RPMI7951 (cell line): ENCODE measurements around the gene DDX54. TPM values are rescaled to one million over a fixed set of nuclear protein-coding genes. Genes with fewer than 3 reads are reported as not detected.

Experiments
- DNase-seq: peaks from one replicate; pipeline ENCODE4 v3.0.0-alpha.2; 2012; ENCODE audit warnings: low read depth
- total RNA-seq: library from RNA; depleted of rRNA; stranded (reverse); fragments of >200 nt; shearing (Covaris generic); gene quantifications from 2 replicates; pipeline ENCODE4 v1.2.3, GENCODE V29; 2014

The DDX54 gene
- total RNA-seq, 1 experiment from 2014 or later = 17.2 TPM

DNA sequence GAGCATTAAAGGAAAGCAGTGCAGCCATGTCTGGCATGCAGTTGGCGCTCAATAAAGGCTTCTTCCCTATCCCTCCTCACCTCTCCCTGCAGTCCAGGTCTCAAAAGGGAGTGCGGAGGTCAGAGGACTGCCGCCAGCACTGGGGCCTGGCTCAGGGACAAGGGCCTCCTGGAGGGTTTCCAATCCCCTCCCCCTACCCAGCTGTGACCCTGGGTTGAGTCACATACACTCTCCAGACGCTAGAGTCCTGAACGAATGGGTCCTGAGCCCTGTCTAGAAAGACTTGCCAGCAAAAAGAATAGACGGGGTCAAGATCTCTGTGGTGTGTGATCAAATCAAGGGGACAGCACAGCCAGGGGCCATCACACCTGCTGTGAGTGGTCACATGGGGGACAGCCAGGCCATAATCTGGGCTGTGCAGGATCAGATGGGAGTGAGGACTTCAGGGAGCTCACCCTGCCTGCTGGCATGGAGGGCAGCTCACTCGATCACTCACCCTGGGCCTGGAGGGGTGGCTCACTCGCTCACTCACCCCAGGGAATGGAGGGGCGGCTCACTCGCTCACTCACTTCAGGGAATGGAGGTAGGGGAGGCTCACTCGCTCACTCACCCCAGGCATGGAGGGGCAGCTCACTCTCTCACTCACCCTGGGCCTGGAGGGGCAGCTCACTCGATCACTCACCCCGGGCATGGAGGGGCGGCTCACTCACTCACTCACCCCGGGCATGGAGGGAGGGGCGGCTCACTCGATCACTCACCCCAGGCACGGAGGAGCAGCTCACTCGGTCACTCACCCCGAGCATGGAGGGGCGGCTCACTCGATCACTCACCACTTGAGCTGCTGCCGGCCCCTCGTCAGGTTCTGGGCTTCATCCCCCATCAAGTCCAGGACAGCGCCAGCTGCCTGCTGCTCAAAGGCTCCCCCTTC is 22.9 kb downstream of the DDX54 start:
- DNase-seq = peak; percentile 56

DNA sequence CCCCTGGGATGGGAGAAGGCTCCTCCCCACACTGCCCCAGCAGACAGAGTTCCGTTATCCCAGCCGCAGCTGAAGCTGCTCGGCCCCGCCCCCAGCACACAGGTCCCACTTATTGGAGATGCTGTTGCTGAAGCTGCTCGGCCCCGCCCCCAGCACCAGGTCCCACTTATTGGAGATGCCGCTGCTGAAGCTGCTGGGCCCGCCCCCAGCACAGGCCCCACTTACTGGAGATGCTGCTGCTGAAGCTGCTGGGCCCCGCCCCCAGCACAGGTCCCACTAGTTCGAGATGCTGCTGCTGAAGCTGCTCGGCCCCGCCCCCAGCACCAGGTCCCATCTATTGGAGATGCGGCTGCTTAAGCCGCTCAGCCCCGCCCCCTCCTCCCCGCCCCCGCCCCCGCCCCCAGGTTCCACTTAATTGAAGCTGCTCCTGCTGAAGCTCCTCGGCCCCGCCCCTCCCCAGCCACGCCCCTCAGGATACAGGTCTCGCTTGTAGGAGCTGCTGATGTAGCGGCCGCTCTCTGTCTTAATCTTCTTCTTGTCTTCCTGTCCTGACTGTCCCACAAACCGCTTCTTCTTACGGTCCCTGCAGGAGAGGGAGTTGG is 23.8 kb downstream of the DDX54 start:
- DNase-seq = no peak

DNA sequence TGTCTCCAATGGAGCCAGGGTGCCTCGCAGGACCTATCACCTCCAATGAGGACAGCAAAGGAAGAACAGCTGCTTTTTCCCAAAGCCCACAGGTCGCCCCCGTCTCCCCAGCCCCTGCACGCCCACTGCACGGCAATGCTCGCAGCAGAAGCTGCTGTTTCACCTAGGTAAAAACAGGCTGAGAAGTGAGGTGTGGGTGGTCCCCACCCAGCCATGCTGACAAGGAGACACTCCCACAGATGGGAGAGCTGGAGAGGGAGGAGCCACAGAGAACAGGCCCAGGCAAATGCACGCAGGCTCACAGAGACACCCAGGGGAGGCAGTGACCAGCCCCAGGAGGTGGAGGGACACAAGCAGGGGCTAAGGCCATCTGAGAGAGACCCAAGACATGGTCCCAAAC is 25.3 kb downstream of the DDX54 start:
- DNase-seq = no peak

DNA sequence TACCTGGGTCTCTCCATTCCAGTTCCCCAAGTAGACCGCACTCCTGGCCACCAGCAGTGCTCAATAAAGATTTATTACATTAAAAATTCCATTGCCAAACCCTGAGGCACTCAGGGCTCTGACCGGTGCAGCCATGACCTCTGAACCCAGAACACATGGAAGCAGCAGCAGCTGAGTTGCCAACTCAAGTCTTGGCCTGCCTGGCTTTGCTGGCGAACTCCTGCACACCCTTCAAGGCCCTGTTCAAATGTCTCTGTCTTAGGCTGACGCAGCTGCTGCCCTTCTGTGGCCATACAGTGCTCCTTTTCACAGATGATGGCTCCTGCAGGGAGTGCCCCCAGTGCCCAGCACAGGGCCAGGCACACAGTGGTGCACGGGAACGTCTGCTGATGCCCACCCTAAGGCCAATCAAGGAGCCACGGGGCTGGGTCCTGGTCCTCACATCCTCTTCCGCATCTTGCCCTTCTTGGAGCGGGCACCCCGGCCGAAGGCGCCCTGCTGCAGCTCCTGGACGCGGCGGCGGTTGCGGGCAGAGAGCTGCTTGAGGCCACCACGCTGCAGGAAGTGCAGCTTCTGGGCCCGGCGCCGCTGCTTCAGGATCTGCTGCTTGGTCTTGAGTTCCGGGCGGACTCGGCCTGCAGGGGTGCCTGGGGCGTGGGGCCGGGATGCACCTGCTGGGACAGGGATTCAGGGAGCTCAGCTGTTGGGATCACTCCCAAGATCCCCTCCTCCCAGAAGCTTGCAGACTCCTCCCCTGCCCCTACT is 26.7 kb downstream of the DDX54 start:
- DNase-seq = no peak

DNA sequence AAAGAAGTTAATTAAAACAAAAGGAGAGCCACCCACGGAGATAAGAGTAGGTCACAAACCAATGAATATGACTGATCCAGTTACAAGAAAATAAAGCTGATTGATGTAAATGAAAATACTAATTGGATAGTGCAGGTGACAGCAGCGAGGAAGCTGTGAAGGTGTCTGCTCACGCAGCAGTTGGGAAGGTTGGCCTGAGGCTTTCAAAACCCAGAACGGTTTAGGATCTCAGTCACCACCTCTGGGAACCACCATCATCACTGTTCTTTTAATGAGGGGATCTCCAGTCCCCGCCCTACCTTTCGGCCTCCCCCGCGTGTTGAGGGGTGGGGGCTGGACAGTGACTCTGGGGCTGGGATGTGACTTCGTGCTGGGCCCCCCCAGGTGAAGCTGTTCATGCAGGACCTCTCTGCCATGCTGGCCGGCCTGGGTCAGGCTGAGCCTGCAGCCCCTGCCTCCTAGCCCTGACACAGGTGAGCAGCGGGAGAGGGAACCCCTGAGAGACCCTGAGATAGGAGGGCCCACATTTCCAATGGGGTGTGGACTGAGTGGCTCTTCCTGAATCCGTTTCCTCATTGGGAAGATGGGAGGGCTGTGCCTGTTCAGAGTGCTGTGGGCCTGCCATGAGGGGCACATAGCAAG is 27.9 kb downstream of the DDX54 start:
- DNase-seq = no peak

DNA sequence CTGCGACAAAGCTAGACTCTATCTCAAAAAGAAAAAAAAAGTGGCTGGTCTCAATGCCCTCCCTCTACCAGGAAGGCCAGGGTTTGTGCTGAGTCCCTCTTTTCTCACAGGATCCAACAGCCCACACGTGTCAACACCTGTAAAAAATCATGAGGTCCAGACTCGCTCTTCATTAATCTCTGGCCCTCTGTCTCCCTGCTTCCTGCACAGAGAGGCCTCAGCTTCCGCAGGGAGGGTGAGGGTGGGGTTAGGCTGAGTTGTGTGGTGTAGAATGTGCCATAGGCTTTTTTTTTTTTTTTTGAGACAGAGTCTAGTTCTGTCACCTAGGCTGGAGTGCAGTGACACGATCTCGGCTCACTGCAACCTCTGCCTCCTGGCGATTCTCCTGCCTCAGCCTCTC is 29.6 kb downstream of the DDX54 start:
- no peak for DNase-seq

DNA sequence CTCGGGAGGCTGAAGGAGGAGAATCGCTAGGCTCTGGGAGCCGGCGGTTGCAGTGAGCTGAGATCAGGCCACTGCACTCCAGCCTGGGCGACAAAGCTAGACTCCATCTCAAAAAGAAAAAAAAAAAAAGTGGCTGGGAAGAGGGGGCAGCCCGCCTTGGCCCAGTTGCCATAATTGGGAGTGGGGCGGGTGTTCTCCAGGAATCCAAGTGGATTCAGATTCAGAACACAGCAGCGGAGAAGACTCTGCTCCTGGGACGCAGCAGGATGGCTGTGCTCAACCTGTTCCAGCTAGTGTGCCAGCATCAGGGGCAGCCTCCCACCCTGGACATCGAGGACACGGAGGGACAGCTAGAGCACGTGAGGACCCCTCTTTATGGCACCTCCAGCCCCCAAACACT is 30.2 kb downstream of the DDX54 start:
- DNase-seq = no peak

DNA sequence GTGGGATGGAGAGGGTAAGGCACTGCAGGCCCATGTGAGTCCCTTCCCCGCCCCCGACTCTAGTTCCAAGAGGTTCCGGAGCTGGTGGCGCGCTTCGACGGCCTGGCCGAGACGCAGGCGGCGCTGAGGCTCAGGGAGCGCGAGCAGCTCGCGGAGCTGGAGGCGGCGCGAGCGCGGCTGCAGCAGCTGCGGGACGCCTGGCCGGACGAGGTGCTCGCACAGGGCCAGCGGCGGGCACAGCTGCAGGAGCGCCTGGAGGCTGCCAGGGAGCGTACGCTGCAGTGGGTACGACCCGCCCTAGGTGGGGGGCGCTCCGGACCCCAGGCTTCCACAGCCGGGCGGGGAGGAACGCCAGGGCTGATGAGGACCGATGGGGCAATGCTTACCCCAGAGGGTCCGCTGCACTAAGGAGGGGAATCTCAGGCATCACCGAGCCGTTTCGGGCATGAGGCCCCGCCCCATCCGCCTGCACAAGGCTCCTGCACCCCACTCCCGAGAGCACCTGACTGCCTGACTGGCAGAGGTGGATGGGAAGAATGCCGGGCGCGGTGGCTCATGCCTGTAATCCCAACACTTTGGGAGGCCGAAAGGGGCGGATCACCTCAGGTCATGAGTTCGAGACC is 30.8 kb downstream of the DDX54 start:
- DNase-seq = peak; percentile 38

DNA sequence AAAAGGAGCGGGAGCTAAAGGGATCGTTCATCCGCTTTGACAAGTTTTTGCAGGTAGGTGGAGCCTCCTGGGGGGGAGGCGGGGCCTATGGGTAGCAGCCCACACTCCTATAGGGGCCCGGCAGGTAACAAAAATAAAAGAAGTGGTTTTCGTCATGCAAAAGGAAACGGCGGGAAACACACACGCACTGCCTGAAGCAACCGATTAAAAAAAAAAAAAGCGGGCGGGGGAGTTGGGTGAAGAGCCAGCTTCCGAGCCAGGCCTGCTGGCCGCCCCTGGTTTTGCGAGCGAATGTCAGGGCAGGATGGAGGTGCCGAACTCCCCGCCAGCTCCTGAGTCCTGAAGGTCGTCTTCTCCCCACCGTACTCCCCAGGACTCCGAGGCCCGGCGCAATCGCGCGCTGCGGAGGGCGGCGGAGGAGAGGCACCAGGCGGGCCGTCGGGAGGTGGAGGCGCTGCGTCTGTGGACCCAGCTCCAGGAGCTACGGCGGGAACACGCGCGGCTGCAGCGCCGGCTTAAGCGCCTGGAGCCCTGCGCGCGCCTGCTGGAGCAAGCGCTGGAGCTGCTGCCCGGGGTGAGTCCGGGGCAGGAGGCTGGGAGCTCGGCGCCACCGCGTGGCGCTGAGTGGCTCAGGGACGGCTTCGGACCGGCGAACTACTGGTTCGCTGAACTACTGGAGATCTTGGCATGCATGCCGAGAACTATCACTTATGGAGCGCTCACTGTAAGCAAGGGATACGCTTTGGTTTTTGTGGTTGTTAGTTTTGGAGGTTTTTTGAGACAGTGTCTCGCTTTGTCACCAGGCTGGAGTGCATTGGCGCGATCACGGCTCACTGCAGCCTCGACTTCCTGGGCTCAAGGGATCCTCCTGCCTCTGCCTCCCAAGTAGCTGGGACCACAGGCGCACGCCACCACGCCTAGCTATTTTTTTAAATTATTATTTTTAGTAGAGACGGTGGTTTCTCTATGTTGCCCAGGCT is 32.2 kb downstream of the DDX54 start:
- DNase-seq = peak; percentile 81

DNA sequence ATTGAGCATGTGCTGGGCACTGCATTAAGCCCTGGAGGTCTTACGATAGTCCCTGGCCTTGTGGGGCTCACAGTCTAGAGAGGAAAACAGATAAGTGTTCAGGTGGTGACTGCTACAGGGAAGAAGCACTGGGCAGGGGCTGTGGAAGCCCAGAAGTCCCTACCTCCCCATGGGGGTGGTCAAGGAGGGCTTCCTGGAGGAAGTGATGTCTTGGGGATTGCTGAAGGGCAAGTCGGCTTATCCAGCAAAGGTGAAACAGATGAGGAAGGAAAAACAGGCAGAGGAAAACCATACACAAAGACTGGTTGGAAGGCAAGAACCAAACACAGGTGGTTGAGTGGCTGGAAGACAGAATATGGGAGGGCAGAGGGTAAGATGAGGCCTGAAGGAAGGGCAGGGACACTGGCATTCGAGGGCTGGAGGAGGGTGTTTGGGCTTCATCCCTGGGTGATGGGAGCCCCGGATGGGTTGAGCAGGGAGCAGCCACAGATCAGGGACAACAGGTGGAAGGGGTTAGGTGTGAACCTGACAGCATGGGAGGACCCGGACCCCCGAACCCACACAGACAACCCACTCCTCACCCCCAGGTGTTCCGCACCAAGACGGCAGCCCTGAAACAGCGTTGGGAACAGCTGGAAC is 33.0 kb downstream of the DDX54 start:
- DNase-seq = no peak

DNA sequence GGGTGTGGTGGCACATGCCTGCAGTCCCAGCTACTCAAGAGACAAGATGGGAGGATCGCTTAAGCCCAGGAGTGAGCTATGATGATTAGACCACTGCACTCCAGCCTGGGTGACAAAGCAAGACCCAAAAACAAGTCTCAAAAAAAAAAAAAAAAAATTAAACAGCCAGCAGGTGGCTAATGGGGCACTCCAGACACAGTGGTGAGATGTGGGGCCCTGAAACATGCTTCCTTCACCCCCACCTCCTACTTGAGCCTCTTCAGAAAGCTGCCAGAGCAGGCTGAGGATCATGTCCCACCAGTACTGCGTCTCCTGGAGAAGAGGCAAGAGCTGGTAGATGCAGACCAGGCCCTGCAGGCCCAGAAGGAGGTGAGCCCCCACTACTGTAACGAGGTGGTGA is 33.6 kb downstream of the DDX54 start:
- DNase-seq = no peak

DNA sequence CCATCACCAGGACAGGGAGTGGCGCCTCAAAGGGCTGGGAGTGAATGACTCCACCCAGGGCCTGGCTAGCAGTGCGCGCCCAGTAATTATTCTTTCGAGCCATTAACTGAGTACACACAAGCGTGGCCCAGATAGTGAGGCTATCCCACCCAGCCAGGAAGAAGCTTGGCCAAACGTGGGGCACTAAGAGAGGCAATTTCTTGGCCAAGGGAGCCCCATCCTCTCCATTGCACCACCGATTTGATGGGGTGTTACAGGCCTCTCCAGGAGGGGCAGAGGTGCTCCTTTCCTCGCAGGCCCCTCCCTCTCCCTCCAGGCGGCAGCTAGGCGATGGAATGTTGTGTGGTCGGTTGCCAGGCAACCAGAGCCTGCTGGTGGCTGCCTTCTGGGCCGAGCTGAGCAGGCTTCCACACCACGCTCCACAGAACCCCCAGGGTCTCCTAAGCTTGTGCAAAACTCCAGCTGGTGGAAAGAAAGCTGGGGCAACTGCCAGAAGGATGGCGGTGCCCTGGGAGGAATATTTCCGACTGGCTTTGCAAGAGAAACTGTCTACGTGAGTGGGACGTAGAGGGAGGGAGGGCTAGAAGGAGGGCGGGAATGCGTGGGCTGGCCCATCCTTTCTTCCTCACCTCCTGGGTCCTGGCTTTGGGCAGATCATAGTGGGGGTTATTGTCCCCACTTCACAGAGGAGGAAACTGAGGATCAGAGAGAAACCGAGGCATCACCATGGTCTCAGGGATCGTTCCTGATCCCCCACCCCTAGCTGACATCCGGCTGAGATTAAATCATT is 35.7 kb downstream of the DDX54 start, which contains the start of gene CFAP73:
Gene CFAP73, plus strand, starts transcription at position 364 of the 790 bp plus-strand sequence. Its CDS starts 134 bp downstream, at position 498.
- DNase-seq = peak; percentile 93

DNA sequence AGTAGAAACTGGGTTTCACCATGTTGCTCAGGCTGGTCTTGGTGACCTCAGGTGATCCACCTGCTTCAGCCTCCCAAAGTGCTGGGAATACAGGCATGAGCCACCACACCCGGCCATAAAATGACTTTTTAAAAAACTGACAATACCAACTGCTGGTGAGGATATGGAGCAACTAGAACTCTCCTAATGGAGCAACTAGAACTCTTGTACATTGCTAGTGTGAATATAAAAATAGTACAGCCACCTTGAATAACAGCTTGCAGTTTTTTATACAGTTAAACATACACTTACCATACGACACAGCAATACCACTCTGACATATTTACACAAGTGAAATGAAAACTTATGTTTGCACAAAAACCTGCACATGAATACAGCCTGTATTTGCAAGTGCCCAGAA is 38.3 kb downstream of the DDX54 start:
- DNase-seq = no peak

DNA sequence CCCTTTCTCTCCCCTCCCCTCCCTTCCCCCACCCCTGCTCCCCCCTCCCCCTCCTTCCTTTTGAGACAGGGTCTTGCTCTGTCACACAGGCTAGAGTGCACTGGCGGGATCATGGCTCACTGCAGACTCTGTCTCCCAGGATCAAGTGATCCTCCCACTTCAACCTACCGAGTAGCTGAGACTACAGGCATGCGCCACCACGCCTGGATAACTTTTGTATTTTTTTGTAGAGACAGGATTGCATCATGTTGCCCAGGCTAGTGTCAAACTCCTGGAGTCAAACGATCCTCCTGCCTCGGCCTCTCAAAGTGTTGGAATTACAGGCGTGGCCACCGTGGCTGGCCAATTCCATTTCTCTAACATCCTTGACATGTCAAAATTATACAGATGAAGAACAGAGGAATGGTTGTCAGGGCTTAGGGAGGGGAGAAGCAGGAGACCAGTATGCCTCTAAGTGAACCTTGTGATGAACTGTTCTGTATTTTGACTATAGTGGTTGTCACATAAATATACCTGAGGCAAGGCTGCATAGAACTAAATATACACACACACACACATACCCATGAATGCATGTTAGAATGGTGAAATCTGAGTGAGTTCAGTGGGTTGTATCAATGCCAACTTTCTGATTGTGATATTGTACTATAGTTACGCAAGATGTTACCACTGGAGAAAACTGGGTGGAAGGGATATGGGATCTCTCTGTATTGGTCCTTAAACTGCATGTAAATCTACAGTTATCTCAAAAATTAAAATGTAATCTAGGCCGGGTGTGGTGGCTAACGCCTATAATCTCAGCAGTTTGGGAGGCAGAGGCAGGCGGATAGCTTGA is 39.3 kb downstream of the DDX54 start:
- no peak for DNase-seq

DNA sequence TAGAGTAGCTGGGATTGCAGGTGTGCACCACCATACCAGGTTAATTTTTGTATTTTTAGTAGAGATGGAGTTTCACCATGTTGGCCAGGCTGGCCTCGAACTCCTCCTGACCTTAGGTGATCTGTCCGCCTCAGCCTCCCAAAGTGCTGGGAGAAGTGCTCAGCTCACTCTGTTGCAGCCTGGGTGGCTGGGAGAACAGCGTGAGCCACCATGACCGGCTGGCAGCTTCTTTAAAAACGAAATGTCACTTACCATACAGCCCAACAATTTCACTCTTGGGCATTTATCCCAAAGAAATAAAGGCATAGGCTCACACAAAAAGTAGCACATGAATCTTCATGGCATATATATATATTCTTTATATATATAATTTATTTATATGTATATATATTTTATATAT is 40.5 kb downstream of the DDX54 start:
- DNase-seq = no peak

DNA sequence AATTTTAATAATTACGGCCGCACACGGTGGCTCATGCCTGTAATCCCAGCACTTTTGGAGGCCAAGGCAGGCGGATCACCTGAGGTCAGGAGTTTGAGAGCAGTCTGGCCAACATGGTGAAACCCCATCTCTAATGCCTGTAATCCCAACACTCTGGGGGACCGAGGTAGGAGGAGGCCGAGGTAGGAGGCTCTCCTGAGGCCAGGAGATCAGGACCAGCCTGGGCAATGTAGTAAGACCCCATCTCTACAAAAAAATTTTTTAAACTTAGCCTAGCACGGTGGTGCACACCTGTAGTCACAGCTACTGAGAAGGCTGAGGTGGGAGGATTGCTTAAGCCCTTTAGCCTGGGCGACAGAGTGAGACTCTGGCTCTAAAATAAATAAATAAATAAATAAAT is 41.3 kb downstream of the DDX54 start:
- no peak for DNase-seq

DNA sequence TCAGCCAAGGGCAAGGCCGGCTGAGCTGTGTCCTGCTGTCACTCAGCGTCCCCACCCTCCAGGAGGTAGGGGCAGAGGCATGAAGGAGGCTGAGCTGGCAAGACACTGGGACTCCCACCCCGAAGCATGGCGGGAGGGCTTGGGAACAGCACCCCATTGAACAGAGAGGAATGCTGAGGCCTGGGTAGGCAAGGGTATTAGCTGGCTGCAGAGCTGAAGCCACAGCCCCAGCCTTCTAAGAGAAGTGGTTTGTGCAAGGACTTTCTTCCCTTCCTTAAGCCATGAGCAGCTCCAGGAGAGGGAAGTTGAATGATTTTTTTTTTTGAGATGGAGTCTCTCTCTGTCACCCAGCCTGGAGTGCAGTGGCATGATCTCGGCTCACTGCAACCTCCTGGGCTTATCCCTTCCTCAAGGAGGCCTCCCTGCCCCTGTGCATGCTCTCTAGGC is 42.4 kb downstream of the DDX54 start:
- no peak for DNase-seq
